Activated CD4-positive, alpha-beta memory T cell treated with anti-CD3 and anti-CD28 coated beads, Interleukin-2, amount 10 ng/mL, durations not matched to agents 7 days and 5 days (primary cell): ENCODE data around the gene OPN3. TPM values are rescaled to one million over a fixed set of nuclear protein-coding genes. Genes with fewer than 3 reads are reported as not detected.

ENCODE experiments used
- CTCF ChIA-PET: fragments of 350-600 bp; sonication (Branson Sonifier 250); formaldehyde crosslinking; loops from one replicate; lab custom pipeline; 2021; ENCODE audit warnings: antibody characterized with exemption, inconsistent platforms; lab: Charles Lee
- POLR2A ChIA-PET: fragments of 350-600 bp; sonication (Branson Sonifier 250); formaldehyde crosslinking; loops from one replicate; lab custom pipeline; 2021; ENCODE audit warnings: antibody characterized with exemption; lab: Charles Lee
- DNase-seq: peaks from one replicate; pipeline ENCODE4 v3.0.0-alpha.2; 2020
- H3K27ac Mint-ChIP-seq: one replicate; pipeline ENCODE4 v1.8.0; 2021; ENCODE audit warnings: mild to moderate bottlenecking, mixed read lengths
- H3K27me3 Mint-ChIP-seq: one replicate; pipeline ENCODE4 v1.8.0; 2021; ENCODE audit warnings: mixed read lengths
- H3K36me3 Mint-ChIP-seq: one replicate; pipeline ENCODE4 v1.8.0; 2021; ENCODE audit warnings: low read depth, mixed read lengths
- H3K4me1 Mint-ChIP-seq: one replicate; pipeline ENCODE4 v1.8.0; 2021; ENCODE audit warnings: mixed read lengths
- H3K4me3 Mint-ChIP-seq: one replicate; pipeline ENCODE4 v1.8.0; 2021; ENCODE audit warnings: mild to moderate bottlenecking, mixed read lengths
- H3K9me3 Mint-ChIP-seq: one replicate; pipeline ENCODE4 v1.8.0; 2021; ENCODE audit warnings: mixed read lengths
- total RNA-seq, 2 experiments: library from RNA; stranded (reverse); gene quantifications; one replicate each; pipeline ENCODE4 v1.2.3, GENCODE V29; 2021

Gene OPN3
- total RNA-seq, 2 experiments from 2014 or later = 8.0 to 9.6 TPM

- Mint-ChIP-seq H3K4me1 (peaks cover 38% of the 10 kb centered on the region), H3K4me3 (peak overlapping the region; percentile 65), H3K27ac (peak overlapping the region; percentile 45), H3K9me3 (peaks cover 5% of the 10 kb centered on the region), H3K36me3 (peaks cover 10% of the 10 kb centered on the region), H3K27me3 (peaks cover 2% of the 10 kb centered on the region)
- ChIA-PET POLR2A (interaction anchor here (0.7 to 2.3 kb wide), 5 partner anchors 8 to 207 kb away, joined by 3 to 16 read pairs (median 4); partner anchors contain the start of genes EXO1 and FH), CTCF (interaction anchor here (0.9 to 1.7 kb wide), 4 partner anchors 12 to 198 kb away, joined by 3 to 10 read pairs (median 6); no protein-coding TSS in a partner anchor)
- DNase-seq = no peak
Observed at GRCh38 chr1:241640867-241641622, 876 bp upstream of the OPN3 start.

DNA sequence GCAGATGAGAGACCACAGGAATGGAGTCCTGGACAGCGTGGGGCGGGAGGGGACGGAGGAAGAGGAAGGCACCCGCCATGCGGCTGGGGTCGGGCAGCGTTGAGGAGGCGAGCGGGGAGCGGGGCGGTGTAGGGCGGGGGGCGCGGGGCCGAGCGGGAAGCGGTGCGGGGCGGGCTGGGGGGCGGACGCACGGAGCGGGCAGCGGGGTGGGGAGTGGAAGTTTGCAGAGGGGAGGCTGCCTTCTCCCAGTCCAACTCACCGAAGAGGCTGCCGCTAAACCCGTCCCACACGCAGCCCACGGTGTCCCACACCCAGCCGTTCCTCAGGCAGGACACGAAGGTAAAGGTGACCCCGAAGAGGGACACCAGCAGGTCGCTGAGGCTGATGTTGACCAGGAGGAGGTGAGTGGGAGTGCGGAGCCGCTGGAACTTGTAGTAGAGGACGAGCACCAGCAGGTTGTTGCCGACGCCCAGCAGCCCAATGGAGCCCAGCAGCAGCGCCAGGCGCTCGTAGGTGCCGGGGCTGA is 483 bp downstream of the OPN3 start:
- Mint-ChIP-seq H3K27me3 (no peaks in the 10 kb centered on the region), H3K27ac (peak overlapping the region; percentile 63), H3K4me3 (peak overlapping the region; percentile 69), H3K4me1 (peaks cover 38% of the 10 kb centered on the region), H3K9me3 (peaks cover 5% of the 10 kb centered on the region), H3K36me3 (peaks cover 20% of the 10 kb centered on the region)
- CTCF ChIA-PET = interaction anchor here (1.4 to 1.7 kb wide), 3 partner anchors 12 to 28 kb away, joined by 6 to 10 read pairs (median 8); no protein-coding TSS in a partner anchor
- peak; percentile 39 for DNase-seq
- POLR2A ChIA-PET = interaction anchor here (1.0 to 2.0 kb wide), 6 partner anchors 10 to 208 kb away, joined by 4 to 16 read pairs (median 4); partner anchors contain the start of genes EXO1 and FH

GRCh38 chr1:241638909-241639622 is 1.1 kb downstream of the OPN3 start:
- Mint-ChIP-seq H3K36me3 (peaks cover 25% of the 10 kb centered on the region), H3K27ac (peak overlapping the region; percentile 63), H3K4me1 (peaks cover 37% of the 10 kb centered on the region), H3K27me3 (no peaks in the 10 kb centered on the region), H3K9me3 (peaks cover 5% of the 10 kb centered on the region), H3K4me3 (peak overlapping the region; percentile 69)
- ChIA-PET CTCF (interaction anchor here (1.5 kb wide), 1 partner anchor 12 kb away, joined by 6 read pairs; no protein-coding TSS in a partner anchor), POLR2A (interaction anchor here (1.0 to 1.6 kb wide), 3 partner anchors 9 to 208 kb away, joined by 4 to 5 read pairs (median 5); partner anchors contain the start of genes EXO1 and FH)
- no peak for DNase-seq

GRCh38 chr1:241638099-241638682 is 2.0 kb downstream of the OPN3 start:
- POLR2A ChIA-PET = interaction anchor here (1.1 to 1.6 kb wide), 3 partner anchors 8 to 209 kb away, joined by 3 to 5 read pairs (median 4); partner anchors contain the start of gene EXO1

GRCh38 chr1:241637604-241638003 is 2.6 kb downstream of the OPN3 start:
- ChIA-PET CTCF (interaction anchor here (0.5 kb wide), 1 partner anchor 248 kb away, joined by 3 read pairs; no protein-coding TSS in a partner anchor), POLR2A (interaction anchor here (0.8 to 1.1 kb wide), 2 partner anchors 25 to 119 kb away, joined by 3 read pairs; no protein-coding TSS in a partner anchor)
- H3K4me1 Mint-ChIP-seq = peaks cover 32% of the 10 kb centered on the region
- H3K27ac Mint-ChIP-seq = no peak overlapping the region
- H3K36me3 Mint-ChIP-seq = peaks cover 25% of the 10 kb centered on the region
- no peak for DNase-seq
- H3K4me3 Mint-ChIP-seq = peak overlapping the region; percentile 43
- no peaks in the 10 kb centered on the region for H3K27me3 Mint-ChIP-seq
- peaks cover 3% of the 10 kb centered on the region for H3K9me3 Mint-ChIP-seq

More at GRCh38 chr1:241638099-241638682, 2.0 kb downstream of the OPN3 start:
- Mint-ChIP-seq H3K27ac (no peak overlapping the region), H3K27me3 (no peaks in the 10 kb centered on the region), H3K4me3 (peak overlapping the region; percentile 43), H3K9me3 (peaks cover 5% of the 10 kb centered on the region), H3K4me1 (peaks cover 32% of the 10 kb centered on the region), H3K36me3 (peaks cover 25% of the 10 kb centered on the region)
- no peak for DNase-seq
- CTCF ChIA-PET = interaction anchor here (1.5 kb wide), 1 partner anchor 11 kb away, joined by 6 read pairs; no protein-coding TSS in a partner anchor

GRCh38 chr1:241637046-241637590 is 3.1 kb downstream of the OPN3 start:
- ChIA-PET POLR2A (interaction anchor here (0.8 kb wide), 1 partner anchor 119 kb away, joined by 3 read pairs; no protein-coding TSS in a partner anchor), CTCF (interaction anchor here (0.5 kb wide), 1 partner anchor 248 kb away, joined by 3 read pairs; no protein-coding TSS in a partner anchor)
- H3K4me3 Mint-ChIP-seq = no peak overlapping the region

DNA sequence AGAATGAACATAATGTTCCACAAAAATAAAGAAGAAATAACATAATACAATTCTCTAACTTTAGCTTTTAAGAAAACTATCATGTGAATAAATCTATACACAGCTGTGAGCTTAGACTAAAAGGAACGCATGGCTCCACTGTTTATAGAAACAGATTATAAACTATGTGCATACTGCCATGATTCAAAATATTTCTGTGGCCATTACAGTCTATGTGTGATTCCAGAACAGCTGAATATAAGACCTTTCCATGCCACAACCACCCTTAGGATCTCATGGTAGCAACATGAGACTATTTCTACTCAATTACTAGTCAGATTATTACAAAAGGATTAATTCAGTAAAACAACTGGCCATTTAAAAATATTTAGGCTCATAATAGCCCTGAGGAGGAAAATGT is 3.9 kb downstream of the OPN3 start:
- CTCF ChIA-PET = interaction anchor here (1.1 kb wide), 1 partner anchor 26 kb away, joined by 4 read pairs; no protein-coding TSS in a partner anchor
- POLR2A ChIA-PET = no interaction called here
- Mint-ChIP-seq H3K4me1 (peaks cover 32% of the 10 kb centered on the region), H3K4me3 (no peak overlapping the region), H3K27ac (no peak overlapping the region), H3K9me3 (no peaks in the 10 kb centered on the region), H3K36me3 (peaks cover 28% of the 10 kb centered on the region), H3K27me3 (no peaks in the 10 kb centered on the region)
- no peak for DNase-seq

More at GRCh38 chr1:241637046-241637590, 3.1 kb downstream of the OPN3 start:
- peaks cover 32% of the 10 kb centered on the region for H3K4me1 Mint-ChIP-seq
- no peak for DNase-seq
- no peak overlapping the region for H3K27ac Mint-ChIP-seq
- H3K9me3 Mint-ChIP-seq = no peaks in the 10 kb centered on the region
- peaks cover 23% of the 10 kb centered on the region for H3K36me3 Mint-ChIP-seq
- H3K27me3 Mint-ChIP-seq = no peaks in the 10 kb centered on the region

DNA sequence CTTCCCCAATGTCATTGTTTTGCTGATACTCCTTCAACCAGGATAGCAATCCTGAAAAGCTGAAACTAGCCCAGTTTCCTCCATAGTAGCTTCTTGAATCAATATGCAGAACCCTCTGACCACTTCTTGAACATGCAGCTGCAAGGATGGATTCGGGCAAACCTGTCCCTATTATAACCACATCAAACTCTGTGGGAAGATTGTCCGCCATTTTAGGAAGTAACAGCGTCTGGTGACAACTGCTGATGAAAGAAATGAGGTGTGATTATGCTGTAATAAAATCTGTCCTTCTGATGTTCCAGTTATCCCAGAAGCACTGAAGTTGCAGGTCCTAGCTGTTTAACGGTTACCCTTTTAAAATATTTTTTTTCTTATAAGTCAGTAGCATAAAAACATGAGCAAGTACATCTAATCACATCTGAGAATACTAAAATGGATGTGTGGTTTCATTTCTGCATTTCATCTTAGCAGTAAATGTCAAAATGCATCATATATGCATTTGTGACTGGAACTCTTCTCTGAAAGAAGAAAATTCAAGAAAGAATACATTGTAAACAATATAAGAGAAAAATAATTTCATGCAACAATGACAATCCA is 4.5 kb downstream of the OPN3 start:
- Mint-ChIP-seq H3K4me1 (peaks cover 28% of the 10 kb centered on the region), H3K9me3 (no peaks in the 10 kb centered on the region), H3K36me3 (peaks cover 28% of the 10 kb centered on the region), H3K27ac (no peak overlapping the region), H3K4me3 (no peak overlapping the region), H3K27me3 (no peaks in the 10 kb centered on the region)
- POLR2A ChIA-PET = no interaction called here
- no peak for DNase-seq
- CTCF ChIA-PET = interaction anchor here (1.1 kb wide), 1 partner anchor 25 kb away, joined by 4 read pairs; no protein-coding TSS in a partner anchor

DNA sequence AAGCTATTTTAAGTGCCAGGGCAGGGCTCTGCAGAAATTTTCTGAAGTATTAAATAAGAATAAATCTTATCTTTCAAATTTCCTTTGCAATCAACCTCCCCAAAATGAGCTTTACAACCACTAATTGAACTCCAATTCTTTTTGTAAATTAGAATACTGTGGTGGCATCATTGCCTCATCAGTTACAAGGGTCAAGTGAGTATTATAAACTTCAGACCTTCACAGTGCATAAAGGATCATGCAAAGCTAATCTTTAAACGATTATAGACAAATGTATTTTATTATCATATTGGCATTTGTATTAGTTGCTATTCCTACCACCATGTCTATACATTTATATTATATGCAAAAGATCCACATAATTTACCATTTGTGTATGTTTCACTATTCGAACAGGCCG is 7.2 kb downstream of the OPN3 start:
- H3K27ac Mint-ChIP-seq = no peak overlapping the region
- no peak for DNase-seq
- CTCF ChIA-PET = interaction anchor here (1.1 kb wide), 1 partner anchor 10 kb away, joined by 3 read pairs; no protein-coding TSS in a partner anchor
- H3K27me3 Mint-ChIP-seq = no peaks in the 10 kb centered on the region
- no peaks in the 10 kb centered on the region for H3K9me3 Mint-ChIP-seq
- POLR2A ChIA-PET = no interaction called here
- no peak overlapping the region for H3K4me3 Mint-ChIP-seq
- peaks cover 18% of the 10 kb centered on the region for H3K4me1 Mint-ChIP-seq
- H3K36me3 Mint-ChIP-seq = peaks cover 25% of the 10 kb centered on the region

GRCh38 chr1:241631674-241632073 is 8.5 kb downstream of the OPN3 start:
- Mint-ChIP-seq H3K27ac (no peak overlapping the region), H3K36me3 (peaks cover 22% of the 10 kb centered on the region), H3K4me1 (peaks cover 13% of the 10 kb centered on the region), H3K4me3 (no peak overlapping the region), H3K9me3 (no peaks in the 10 kb centered on the region), H3K27me3 (no peaks in the 10 kb centered on the region)
- no peak for DNase-seq
- CTCF ChIA-PET = no interaction called here
- POLR2A ChIA-PET = no interaction called here

DNA sequence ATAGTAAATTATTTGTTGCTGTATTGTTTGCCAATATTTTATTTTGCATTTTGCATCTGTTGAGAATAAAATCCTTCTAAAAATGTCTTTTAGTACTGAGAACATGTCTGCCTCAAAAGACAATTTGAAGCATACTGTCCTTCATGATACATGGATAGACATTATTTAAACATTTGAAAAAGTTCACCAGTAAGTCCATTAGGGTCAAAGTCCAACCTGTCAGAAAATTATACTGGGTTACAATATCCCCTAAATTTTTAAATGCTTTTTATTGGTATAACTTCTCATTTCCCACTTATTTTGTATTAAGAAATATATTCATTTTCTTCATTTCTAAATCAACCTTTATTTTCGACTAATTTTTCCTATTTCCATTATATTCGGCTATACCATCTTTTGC is 9.3 kb downstream of the OPN3 start:
- peaks cover 11% of the 10 kb centered on the region for H3K4me1 Mint-ChIP-seq
- H3K9me3 Mint-ChIP-seq = no peaks in the 10 kb centered on the region
- POLR2A ChIA-PET = no interaction called here
- H3K36me3 Mint-ChIP-seq = peaks cover 22% of the 10 kb centered on the region
- no peaks in the 10 kb centered on the region for H3K27me3 Mint-ChIP-seq
- CTCF ChIA-PET = no interaction called here
- H3K4me3 Mint-ChIP-seq = no peak overlapping the region
- H3K27ac Mint-ChIP-seq = no peak overlapping the region
- no peak for DNase-seq
